Neural progenitor cell (in vitro differentiated cells): Measurements from ENCODE around the gene ASNS. TPM values are rescaled to one million over a fixed set of nuclear protein-coding genes. Genes with fewer than 3 reads are reported as not detected.

Source experiments
- DNase-seq: peaks from one replicate; pipeline ENCODE4 v3.0.0-alpha.2; 2016; ENCODE audit warnings: low spot score
- H2AFZ ChIP-seq: fragments of 200-600 bp; sonication (generic); replicated peaks from 2 replicates; pipeline ENCODE4 v1.6.1; 2016; ENCODE audit warnings: antibody characterized with exemption
- H3F3A ChIP-seq: fragments of 200-600 bp; sonication (generic); 2 replicates; pipeline ENCODE4 v1.6.1; 2016; ENCODE audit warnings: antibody characterized with exemption, low read depth
- H3K27ac ChIP-seq: fragments of 200-600 bp; sonication (generic); 2 replicates; pipeline ENCODE4 v1.5.1; 2016; ENCODE audit warnings: mild to moderate bottlenecking
- H3K27me3 ChIP-seq: fragments of 200-600 bp; sonication (generic); 2 replicates; pipeline ENCODE4 v1.6.1; 2016; ENCODE audit warnings: mild to moderate bottlenecking, moderate library complexity
- H3K36me3 ChIP-seq: fragments of 200-600 bp; sonication (generic); 2 replicates; pipeline ENCODE4 v1.5.1; 2016
- H3K4me1 ChIP-seq: fragments of 200-600 bp; sonication (generic); 2 replicates; pipeline ENCODE4 v1.6.1; 2016; ENCODE audit warnings: mixed run types
- H3K4me2 ChIP-seq: fragments of 200-600 bp; sonication (generic); 2 replicates; pipeline ENCODE4 v1.6.1; 2016
- H3K4me3 ChIP-seq: fragments of 200-600 bp; sonication (generic); 2 replicates; pipeline ENCODE4 v1.5.1; 2016
- H3K79me2 ChIP-seq: fragments of 200-600 bp; sonication (generic); 2 replicates; pipeline ENCODE4 v1.6.1; 2016; ENCODE audit warnings: low read depth
- H3K9ac ChIP-seq: fragments of 200-600 bp; sonication (generic); 2 replicates; pipeline ENCODE4 v1.6.1; 2016
- H3K9me3 ChIP-seq: fragments of 200-600 bp; sonication (generic); 2 replicates; pipeline ENCODE4 v1.5.1; 2016; ENCODE audit warnings: low read depth
- H4K20me1 ChIP-seq: fragments of 200-600 bp; sonication (generic); 2 replicates; pipeline ENCODE4 v1.6.1; 2016; ENCODE audit warnings: low read depth
- H3K27ac Mint-ChIP-seq: 3 replicates; pipeline ENCODE4 v1.8.0; 2021; ENCODE audit warnings: mixed read lengths
- H3K27me3 Mint-ChIP-seq: 2 replicates; pipeline ENCODE4 v1.8.0; 2022; ENCODE audit warnings: low read depth, mild to moderate bottlenecking, inconsistent platforms, moderate library complexity, mixed read lengths; ENCODE audit not compliant: insufficient read depth
- H3K36me3 Mint-ChIP-seq: 3 replicates; pipeline ENCODE4 v1.8.0; 2021; ENCODE audit warnings: mixed read lengths
- H3K4me1 Mint-ChIP-seq: 3 replicates; pipeline ENCODE4 v1.8.0; 2021; ENCODE audit warnings: mixed read lengths
- H3K4me3 Mint-ChIP-seq: 3 replicates; pipeline ENCODE4 v1.8.0; 2021; ENCODE audit warnings: mild to moderate bottlenecking, moderate library complexity, mixed read lengths
- H3K9me3 Mint-ChIP-seq: 3 replicates; pipeline ENCODE4 v1.8.0; 2020; ENCODE audit warnings: mixed read lengths
- EZH2 ChIP-seq: fragments of 200-600 bp; sonication (generic); IDR thresholded peaks from 2 replicates; pipeline ENCODE4 v1.6.1; 2017; ENCODE audit warnings: antibody characterized with exemption, mild to moderate bottlenecking, moderate library complexity
- EZH2phosphoT487 ChIP-seq: fragments of 200-600 bp; sonication (generic); IDR thresholded peaks from 2 replicates; pipeline ENCODE4 v1.6.1; 2017; ENCODE audit warnings: antibody characterized with exemption
- total RNA-seq: library from RNA; depleted of rRNA; stranded (reverse); fragments of >200 nt; gene quantifications from 2 replicates; pipeline ENCODE4 v1.2.3, GENCODE V29; 2015; ENCODE audit warnings: low replicate concordance
- TF ChIP-seq, protein P1 (sequence below): fragments of 200-600 bp; sonication (generic); IDR thresholded peaks from 2 replicates; pipeline ENCODE4 v1.5.1; 2017; ENCODE audit warnings: antibody characterized with exemption, mild to moderate bottlenecking

The ASNS gene
- total RNA-seq, 1 donor from 2014 or later: 33.3 TPM

DNA sequence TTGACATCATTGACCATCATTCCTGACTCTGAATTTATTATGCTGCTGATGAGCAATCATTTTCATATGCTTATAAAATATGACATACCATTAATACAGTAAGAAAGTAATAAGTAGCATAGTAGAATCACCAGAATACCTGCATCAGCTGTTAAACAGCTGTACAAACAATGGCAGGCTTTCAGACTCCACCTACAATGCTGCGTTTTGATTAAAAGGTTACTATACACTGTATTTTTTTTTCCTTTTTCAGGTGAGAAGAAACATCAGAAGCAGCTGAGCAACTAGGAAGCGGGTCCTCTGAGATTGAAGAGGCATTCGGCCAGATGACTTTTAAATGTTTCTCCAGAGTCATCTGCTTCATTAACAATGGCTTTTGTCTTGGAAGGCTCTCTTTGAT, 7.1 kb downstream of the ASNS start:
- H3K79me2 ChIP-seq: peaks cover 1% of the 10 kb centered on the region
- no peak for DNase-seq
- H3K4me1 Mint-ChIP-seq: peaks cover 5% of the 10 kb centered on the region
- H3K9me3 ChIP-seq: no peaks in the 10 kb centered on the region
- H3K4me3 ChIP-seq: no peak overlapping the region
- no peaks in the 10 kb centered on the region for H3K4me1 ChIP-seq
- no peak overlapping the region for H3K4me3 Mint-ChIP-seq
- no peak overlapping the region for H3K9ac ChIP-seq
- H3K27ac ChIP-seq: no peak overlapping the region
- no peaks in the 10 kb centered on the region for H3K36me3 Mint-ChIP-seq
- TF ChIP-seq EZH2phosphoT487 (no peak), EZH2 (no peak)
- TF ChIP-seq, protein P1, sequence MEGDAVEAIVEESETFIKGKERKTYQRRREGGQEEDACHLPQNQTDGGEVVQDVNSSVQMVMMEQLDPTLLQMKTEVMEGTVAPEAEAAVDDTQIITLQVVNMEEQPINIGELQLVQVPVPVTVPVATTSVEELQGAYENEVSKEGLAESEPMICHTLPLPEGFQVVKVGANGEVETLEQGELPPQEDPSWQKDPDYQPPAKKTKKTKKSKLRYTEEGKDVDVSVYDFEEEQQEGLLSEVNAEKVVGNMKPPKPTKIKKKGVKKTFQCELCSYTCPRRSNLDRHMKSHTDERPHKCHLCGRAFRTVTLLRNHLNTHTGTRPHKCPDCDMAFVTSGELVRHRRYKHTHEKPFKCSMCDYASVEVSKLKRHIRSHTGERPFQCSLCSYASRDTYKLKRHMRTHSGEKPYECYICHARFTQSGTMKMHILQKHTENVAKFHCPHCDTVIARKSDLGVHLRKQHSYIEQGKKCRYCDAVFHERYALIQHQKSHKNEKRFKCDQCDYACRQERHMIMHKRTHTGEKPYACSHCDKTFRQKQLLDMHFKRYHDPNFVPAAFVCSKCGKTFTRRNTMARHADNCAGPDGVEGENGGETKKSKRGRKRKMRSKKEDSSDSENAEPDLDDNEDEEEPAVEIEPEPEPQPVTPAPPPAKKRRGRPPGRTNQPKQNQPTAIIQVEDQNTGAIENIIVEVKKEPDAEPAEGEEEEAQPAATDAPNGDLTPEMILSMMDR: no peak
- no peaks in the 10 kb centered on the region for H4K20me1 ChIP-seq
- no peaks in the 10 kb centered on the region for H3F3A ChIP-seq
- no peaks in the 10 kb centered on the region for H3K27me3 Mint-ChIP-seq
- no peak overlapping the region for H3K27ac Mint-ChIP-seq
- no peak overlapping the region for H3K4me2 ChIP-seq
- no peaks in the 10 kb centered on the region for H3K9me3 Mint-ChIP-seq
- no peaks in the 10 kb centered on the region for H3K36me3 ChIP-seq
- H2AFZ ChIP-seq: no peak overlapping the region
- H3K27me3 ChIP-seq: no peaks in the 10 kb centered on the region

DNA sequence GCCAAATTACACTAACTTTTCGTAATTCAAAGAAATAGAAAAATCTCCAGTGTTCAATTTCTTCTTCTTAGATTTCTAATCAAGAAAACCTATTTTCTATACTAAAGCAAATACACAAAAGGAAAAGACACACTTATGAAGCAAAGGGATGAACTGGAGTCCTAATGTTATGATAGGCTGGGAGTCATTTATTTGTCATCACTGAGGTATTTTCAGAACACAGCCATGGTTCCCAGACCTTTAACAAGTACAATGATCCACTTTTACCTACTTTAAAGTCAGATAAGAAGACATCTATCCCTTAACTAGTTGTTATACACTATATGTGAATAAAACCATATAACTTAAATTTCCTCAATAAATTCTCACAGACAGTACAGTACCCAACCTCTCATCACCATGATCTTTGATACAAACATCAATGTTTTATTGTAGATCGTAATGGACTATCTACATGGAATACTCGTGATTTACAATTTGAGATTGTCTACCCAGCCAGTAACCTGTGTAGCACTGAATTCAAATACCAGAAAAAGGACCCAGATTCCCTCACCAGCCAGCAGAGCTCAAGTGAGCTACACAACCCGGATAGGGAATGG, 12.5 kb downstream of the ASNS start:
- Histone ChIP-seq H3K4me2 (no peak overlapping the region), H3K9me3 (no peaks in the 10 kb centered on the region), H3K27ac (no peak overlapping the region), H3K4me3 (no peak overlapping the region), H3K36me3 (no peaks in the 10 kb centered on the region), H3F3A (no peaks in the 10 kb centered on the region), H3K4me1 (no peaks in the 10 kb centered on the region), H3K9ac (no peak overlapping the region), H3K79me2 (no peaks in the 10 kb centered on the region), H2AFZ (no peak overlapping the region), H3K27me3 (no peaks in the 10 kb centered on the region), H4K20me1 (no peaks in the 10 kb centered on the region)
- H3K4me1 Mint-ChIP-seq: no peaks in the 10 kb centered on the region
- peaks cover 21% of the 10 kb centered on the region for H3K36me3 Mint-ChIP-seq
- no peaks in the 10 kb centered on the region for H3K27me3 Mint-ChIP-seq
- no peak for TF ChIP-seq EZH2
- TF ChIP-seq, protein P1: no peak
- no peak for TF ChIP-seq EZH2phosphoT487
- H3K4me3 Mint-ChIP-seq: no peak overlapping the region
- no peak overlapping the region for H3K27ac Mint-ChIP-seq
- no peak for DNase-seq
- no peaks in the 10 kb centered on the region for H3K9me3 Mint-ChIP-seq

DNA sequence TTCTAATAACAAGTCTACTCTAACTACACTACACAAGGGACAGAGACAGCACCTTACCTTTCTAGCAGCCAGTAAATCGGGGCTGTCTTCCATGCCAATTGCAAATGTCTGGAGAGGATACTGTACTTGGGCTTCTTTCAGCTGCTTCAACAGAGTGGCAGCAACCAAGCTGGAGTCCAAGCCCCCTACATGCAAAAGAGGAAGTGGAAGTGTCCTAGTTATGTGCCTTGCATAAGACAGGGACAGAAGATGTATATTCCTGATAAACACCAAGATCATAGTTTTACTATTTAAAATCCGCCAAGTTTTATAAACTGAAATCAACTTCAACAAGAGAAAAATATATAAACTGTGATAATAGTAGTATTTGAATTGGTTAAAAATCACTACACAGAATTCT, 14.0 kb downstream of the ASNS start:
- no peaks in the 10 kb centered on the region for H3K27me3 ChIP-seq
- no peaks in the 10 kb centered on the region for H4K20me1 ChIP-seq
- no peak for DNase-seq
- no peak overlapping the region for H3K4me2 ChIP-seq
- no peak overlapping the region for H3K4me3 ChIP-seq
- no peaks in the 10 kb centered on the region for H3F3A ChIP-seq
- H3K4me3 Mint-ChIP-seq: no peak overlapping the region
- no peaks in the 10 kb centered on the region for H3K4me1 Mint-ChIP-seq
- H3K9ac ChIP-seq: no peak overlapping the region
- no peak for TF ChIP-seq EZH2
- TF ChIP-seq EZH2phosphoT487: no peak
- TF ChIP-seq, protein P1: no peak
- H3K36me3 ChIP-seq: no peaks in the 10 kb centered on the region
- H3K4me1 ChIP-seq: no peaks in the 10 kb centered on the region
- no peak overlapping the region for H2AFZ ChIP-seq
- peaks cover 21% of the 10 kb centered on the region for H3K36me3 Mint-ChIP-seq
- no peaks in the 10 kb centered on the region for H3K79me2 ChIP-seq
- no peaks in the 10 kb centered on the region for H3K9me3 Mint-ChIP-seq
- H3K27ac ChIP-seq: no peak overlapping the region
- H3K9me3 ChIP-seq: no peaks in the 10 kb centered on the region
- H3K27me3 Mint-ChIP-seq: no peaks in the 10 kb centered on the region
- no peak overlapping the region for H3K27ac Mint-ChIP-seq
